ENCODE data around the gene AP1S3. TPM values are rescaled to one million over a fixed set of nuclear protein-coding genes. Genes with fewer than 3 reads are reported as not detected.

Gene AP1S3
- polyA plus RNA-seq, 1 experiment = 1.9 TPM

GRCh38 chr2:223835701-223836532, 1.5 kb downstream of the AP1S3 start:
- H3K36me3 ChIP-seq (ENCODE audit: control insufficient read depth, insufficient read depth, low read length) = no peaks in the 10 kb centered on the region
- H3K4me3 ChIP-seq (ENCODE audit: low read depth, low read length) = no peak overlapping the region
- ChIA-PET POLR2A (interaction anchor here (0.6 kb wide), 1 partner anchor 107 kb away, joined by 4 read pairs; no protein-coding TSS in a partner anchor), CTCF (no interaction called here)
- no peaks in the 10 kb centered on the region for H3K27me3 ChIP-seq (ENCODE audit: control insufficient read depth, insufficient read depth, low read length)
- TF ChIP-seq CTCF (IDR thresholded peaks at IDR 0.05; ENCODE audit: insufficient read depth, low read depth, low read length) = no peak
- no peak for DNase-seq (ENCODE audit: low read depth)

DNA sequence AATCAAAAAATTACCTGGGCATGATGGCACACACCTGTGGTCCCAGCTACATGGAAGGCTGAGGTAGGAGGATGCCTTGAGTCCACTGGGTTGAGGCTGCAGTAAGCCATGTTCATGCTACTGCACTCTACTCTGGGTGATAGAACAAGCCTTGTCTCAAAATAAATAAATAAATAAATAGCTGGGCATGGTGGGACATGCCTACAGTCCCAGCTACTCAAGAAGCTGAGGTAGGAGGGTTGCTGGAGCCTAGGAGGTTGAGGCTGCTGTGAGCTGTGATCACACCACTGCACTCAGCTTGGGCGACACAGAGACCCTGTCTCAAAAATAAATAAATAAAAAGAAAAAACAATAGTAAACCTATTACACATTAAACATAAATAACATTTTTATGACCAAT, 3.0 kb downstream of the AP1S3 start:
- no peaks in the 10 kb centered on the region for H3K36me3 ChIP-seq (ENCODE audit: control insufficient read depth, insufficient read depth, low read length)
- DNase-seq (ENCODE audit: low read depth) = no peak
- CTCF ChIA-PET = no interaction called here
- no peak for TF ChIP-seq CTCF (IDR thresholded peaks at IDR 0.05; ENCODE audit: insufficient read depth, low read depth, low read length)
- POLR2A ChIA-PET = no interaction called here
- H3K4me3 ChIP-seq (ENCODE audit: low read depth, low read length) = no peak overlapping the region
- no peaks in the 10 kb centered on the region for H3K27me3 ChIP-seq (ENCODE audit: control insufficient read depth, insufficient read depth, low read length)

DNA sequence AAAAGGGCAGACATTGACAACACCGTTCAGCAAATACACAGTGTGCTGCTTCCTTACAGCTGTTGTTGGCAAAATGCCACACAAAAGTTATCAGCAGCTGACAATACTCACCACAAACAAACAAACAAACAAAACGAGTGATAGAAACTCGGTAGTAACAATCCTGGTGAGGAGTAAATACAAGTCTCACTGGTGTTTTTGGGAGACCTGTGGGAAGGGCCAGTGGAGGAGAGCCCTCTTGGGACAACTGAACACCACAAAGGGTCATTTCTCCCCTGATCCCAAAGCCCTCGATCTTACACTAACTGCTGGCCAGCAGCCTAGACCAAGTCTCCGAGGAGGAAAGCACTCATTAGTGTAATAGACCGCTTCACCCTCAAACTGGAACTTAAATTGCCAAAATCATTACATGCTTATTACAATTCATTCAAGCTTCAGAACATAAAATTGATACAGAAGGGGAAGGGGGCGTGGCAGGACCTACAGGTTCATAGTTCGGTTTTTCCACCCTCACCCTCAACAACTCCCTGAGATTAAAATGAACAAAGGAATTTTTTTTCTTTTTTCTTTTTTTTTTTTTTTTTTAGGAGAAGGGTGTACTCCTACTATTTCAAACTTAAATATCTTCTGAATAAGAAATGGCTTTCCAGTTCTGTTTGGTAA, 5.0 kb downstream of the AP1S3 start:
- no peak for DNase-seq (ENCODE audit: low read depth)
- Histone ChIP-seq H3K4me3 (ENCODE audit: low read depth, low read length) (no peak overlapping the region), H3K27me3 (ENCODE audit: control insufficient read depth, insufficient read depth, low read length) (no peaks in the 10 kb centered on the region), H3K36me3 (ENCODE audit: control insufficient read depth, insufficient read depth, low read length) (no peaks in the 10 kb centered on the region)
- CTCF ChIA-PET = no interaction called here
- TF ChIP-seq CTCF (IDR thresholded peaks at IDR 0.05; ENCODE audit: insufficient read depth, low read depth, low read length) = no peak
- POLR2A ChIA-PET = no interaction called here

DNA sequence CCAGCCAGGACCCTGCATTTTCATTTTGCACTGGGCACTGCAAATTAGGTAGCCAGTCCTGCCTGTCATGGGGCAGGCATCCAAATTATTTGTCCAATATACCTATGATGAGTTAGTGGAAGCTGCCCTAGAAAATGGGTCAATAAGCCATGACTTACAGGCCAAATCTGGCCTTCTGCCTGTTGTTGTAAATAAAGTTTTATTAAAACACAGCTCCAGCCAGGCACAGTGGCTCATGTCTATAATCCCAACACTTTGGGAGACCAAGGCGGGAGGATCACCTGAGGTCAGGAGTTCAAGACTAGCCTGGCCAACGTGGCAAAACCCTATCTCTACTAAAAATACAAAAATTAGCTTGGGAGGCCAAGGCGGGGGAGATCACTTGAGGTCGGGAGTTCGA, 8.3 kb downstream of the AP1S3 start:
- H3K36me3 ChIP-seq (ENCODE audit: control insufficient read depth, insufficient read depth, low read length) = no peaks in the 10 kb centered on the region
- DNase-seq (ENCODE audit: low read depth) = no peak
- H3K27me3 ChIP-seq (ENCODE audit: control insufficient read depth, insufficient read depth, low read length) = no peaks in the 10 kb centered on the region
- no peak for TF ChIP-seq CTCF (IDR thresholded peaks at IDR 0.05; ENCODE audit: insufficient read depth, low read depth, low read length)
- ChIA-PET POLR2A (no interaction called here), CTCF (interaction anchor here (0.7 to 1.3 kb wide), 2 partner anchors 12 to 19 kb away, joined by 3 read pairs; no protein-coding TSS in a partner anchor)
- H3K4me3 ChIP-seq (ENCODE audit: low read depth, low read length) = no peak overlapping the region

GRCh38 chr2:223828314-223828713, 9.1 kb downstream of the AP1S3 start:
- no peaks in the 10 kb centered on the region for H3K36me3 ChIP-seq (ENCODE audit: control insufficient read depth, insufficient read depth, low read length)
- H3K4me3 ChIP-seq (ENCODE audit: low read depth, low read length) = no peak overlapping the region
- DNase-seq (ENCODE audit: low read depth) = no peak
- CTCF ChIA-PET = interaction anchor here (0.7 to 1.3 kb wide), 2 partner anchors 13 to 20 kb away, joined by 3 read pairs; no protein-coding TSS in a partner anchor
- TF ChIP-seq CTCF (IDR thresholded peaks at IDR 0.05; ENCODE audit: insufficient read depth, low read depth, low read length) = no peak
- POLR2A ChIA-PET = no interaction called here
- no peaks in the 10 kb centered on the region for H3K27me3 ChIP-seq (ENCODE audit: control insufficient read depth, insufficient read depth, low read length)

Data from BJ (cell line).